HEK293 (cell line): Measurements from ENCODE around the gene CFH.

Experiments
- CTCF ChIA-PET: fragments of 350-600 bp; formaldehyde crosslinking; extraction: SDS; loops from one replicate; lab custom pipeline; 2021; ENCODE audit warnings: antibody characterized with exemption; lab: Yijun Ruan, JAX
- POLR2A ChIA-PET: fragments of 300-600 bp; formaldehyde crosslinking; extraction: SDS; loops from one replicate; lab custom pipeline; 2020; ENCODE audit warnings: antibody characterized with exemption, inconsistent platforms; lab: Yijun Ruan, JAX
- H3K27ac ChIP-seq: fragments of 200-500 bp; sonication (Bioruptor generic); 2 replicates; pipeline ENCODE4 v1.5.1; 2014; ENCODE audit warnings: low read depth, low read length, control low read depth, inconsistent platforms; ENCODE audit errors: extremely low read depth
- H3K36me3 ChIP-seq, 2 experiments: fragments of 200-500 bp in 1 of 2; sonication (Bioruptor generic) in 1 of 2; 1 replicate in 1 of 2; 2 replicates in 1 of 2; pipeline ENCODE4 v1.5.1; 2014 to 2017; ENCODE audit warnings: inconsistent platforms in 2 of 2, low read length in 2 of 2; ENCODE audit not compliant: control insufficient read depth in 2 of 2, insufficient read depth in 1 of 2
- H3K4me1 ChIP-seq: fragments of 200-500 bp; sonication (Bioruptor generic); 2 replicates; pipeline ENCODE4 v1.5.1; 2014; ENCODE audit warnings: mild to moderate bottlenecking, low read length, inconsistent platforms; ENCODE audit not compliant: control insufficient read depth, insufficient read depth
- H3K4me3 ChIP-seq: 2 replicates; pipeline ENCODE4 v1.5.1; 2011; ENCODE audit warnings: low read depth, mild to moderate bottlenecking, control low read depth, low read length, moderate library complexity
- H3K9me3 ChIP-seq: fragments of 200-500 bp; sonication (Bioruptor generic); 2 replicates; pipeline ENCODE4 v1.5.1; 2014; ENCODE audit warnings: low read depth, low read length, inconsistent platforms; ENCODE audit not compliant: control insufficient read depth, insufficient read depth
- FEZF1 ChIP-seq: fragments of 450-650 bp; formaldehyde crosslinking; IDR thresholded peaks from 2 replicates; pipeline ENCODE4 v1.5.1; 2016; ENCODE audit warnings: missing biosample characterization, missing genetic modification characterization
- HOXA7 ChIP-seq: sonication (generic); formaldehyde crosslinking; IDR thresholded peaks from 2 replicates; pipeline ENCODE4 v1.8.1; 2022; ENCODE audit warnings: missing genetic modification reagents, borderline replicate concordance
- SCRT2 ChIP-seq: fragments of 450-650 bp; formaldehyde crosslinking; IDR thresholded peaks from 2 replicates; pipeline ENCODE4 v1.5.1; 2016; ENCODE audit warnings: missing biosample characterization, missing genetic modification characterization
- ZNF140 ChIP-seq: fragments of 450-650 bp; formaldehyde crosslinking; IDR thresholded peaks from 2 replicates; pipeline ENCODE4 v1.5.1; 2016; ENCODE audit warnings: missing biosample characterization, missing genetic modification characterization
- ZNF155 ChIP-seq: fragments of 450-650 bp; formaldehyde crosslinking; IDR thresholded peaks from 2 replicates; pipeline ENCODE4 v1.5.1; 2016; ENCODE audit warnings: missing biosample characterization, missing genetic modification characterization
- ZNF184 ChIP-seq: fragments of 450-650 bp; IDR thresholded peaks from 2 replicates; pipeline ENCODE4 v1.5.1; 2018; ENCODE audit warnings: missing biosample characterization, mild to moderate bottlenecking, missing genetic modification characterization
- ZNF2 ChIP-seq: fragments of 450-650 bp; formaldehyde crosslinking; IDR thresholded peaks from 2 replicates; pipeline ENCODE4 v1.5.1; 2016; ENCODE audit warnings: missing biosample characterization, missing genetic modification characterization
- ZNF266 ChIP-seq: fragments of 450-650 bp; formaldehyde crosslinking; IDR thresholded peaks from 2 replicates; pipeline ENCODE4 v1.5.1; 2016; ENCODE audit warnings: missing biosample characterization, missing genetic modification characterization, low read depth
- ZNF350 ChIP-seq: fragments of 450-650 bp; formaldehyde crosslinking; IDR thresholded peaks from 2 replicates; pipeline ENCODE4 v1.5.0; 2017; ENCODE audit warnings: missing biosample characterization, mild to moderate bottlenecking, missing genetic modification characterization
- ZNF366 ChIP-seq: fragments of 450-650 bp; formaldehyde crosslinking; conservative IDR thresholded peaks from 2 replicates; pipeline ENCODE4 v1.5.1; 2016; ENCODE audit warnings: missing biosample characterization, missing genetic modification characterization
- ZNF433 ChIP-seq: fragments of 450-650 bp; formaldehyde crosslinking; IDR thresholded peaks from 2 replicates; pipeline ENCODE4 v1.5.1; 2016; ENCODE audit warnings: missing biosample characterization, missing genetic modification characterization, low read depth
- ZNF548 ChIP-seq: fragments of 450-650 bp; formaldehyde crosslinking; IDR thresholded peaks from 2 replicates; pipeline ENCODE4 v1.5.1; 2016; ENCODE audit warnings: missing biosample characterization, missing genetic modification characterization
- ZNF623 ChIP-seq: fragments of 450-650 bp; formaldehyde crosslinking; IDR thresholded peaks from 2 replicates; pipeline ENCODE4 v1.5.1; 2016; ENCODE audit warnings: missing biosample characterization, missing genetic modification characterization
- ZNF677 ChIP-seq: fragments of 450-650 bp; IDR thresholded peaks from 2 replicates; pipeline ENCODE4 v1.5.0; 2018; ENCODE audit warnings: missing biosample characterization, mild to moderate bottlenecking, missing genetic modification characterization, moderate library complexity
- ZNF747 ChIP-seq: fragments of 450-650 bp; formaldehyde crosslinking; IDR thresholded peaks from 2 replicates; pipeline ENCODE4 v1.5.1; 2016; ENCODE audit warnings: missing biosample characterization, missing genetic modification characterization
- ZNF792 ChIP-seq: fragments of 450-650 bp; formaldehyde crosslinking; IDR thresholded peaks from 2 replicates; pipeline ENCODE4 v1.5.1; 2016; ENCODE audit warnings: missing biosample characterization, missing genetic modification characterization
- ZXDB ChIP-seq: fragments of 450-650 bp; formaldehyde crosslinking; IDR thresholded peaks from 2 replicates; pipeline ENCODE4 v1.5.1; 2016; ENCODE audit warnings: missing biosample characterization, missing genetic modification characterization
- TF ChIP-seq, protein P1 (sequence below): fragments of 450-650 bp; formaldehyde crosslinking; IDR thresholded peaks from 2 replicates; pipeline ENCODE4; 2016; ENCODE audit warnings: missing biosample characterization, missing genetic modification characterization
- TF ChIP-seq, protein P2 (sequence below): fragments of 450-650 bp; formaldehyde crosslinking; IDR thresholded peaks from 2 replicates; pipeline ENCODE4 v1.5.1; 2016; ENCODE audit warnings: missing biosample characterization, missing genetic modification characterization
- TF ChIP-seq, protein P3 (sequence below): fragments of 450-650 bp; formaldehyde crosslinking; IDR thresholded peaks from 2 replicates; pipeline ENCODE4 v1.5.1; 2016; ENCODE audit warnings: missing biosample characterization, missing genetic modification characterization
- TF ChIP-seq, protein P4 (sequence below): fragments of 450-650 bp; IDR thresholded peaks from 2 replicates; pipeline ENCODE4 v1.5.1; 2018; ENCODE audit warnings: missing biosample characterization, missing genetic modification characterization

CFH gene

DNA sequence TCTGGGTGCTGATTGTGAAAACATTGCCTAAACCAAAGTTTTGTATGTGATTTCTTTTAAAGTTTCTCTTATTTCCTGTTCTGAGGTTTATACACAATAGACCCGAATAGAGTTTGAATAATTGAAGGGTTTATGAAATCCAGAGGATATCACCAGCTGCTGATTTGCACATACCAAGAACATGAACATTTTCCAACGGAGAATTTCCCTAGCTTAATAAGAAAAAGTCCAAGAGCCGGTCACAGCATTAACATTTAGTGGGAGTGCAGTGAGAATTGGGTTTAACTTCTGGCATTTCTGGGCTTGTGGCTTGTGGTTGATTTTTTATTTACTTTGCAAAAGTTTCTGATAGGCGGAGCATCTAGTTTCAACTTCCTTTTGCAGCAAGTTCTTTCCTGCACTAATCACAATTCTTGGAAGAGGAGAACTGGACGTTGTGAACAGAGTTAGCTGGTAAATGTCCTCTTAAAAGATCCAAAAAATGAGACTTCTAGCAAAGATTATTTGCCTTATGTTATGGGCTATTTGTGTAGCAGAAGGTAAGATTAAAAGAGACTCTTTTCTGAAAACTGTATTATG is at the start of gene CFH:
TSS of gene CFH (plus strand) at position 407 of the 579 bp plus-strand sequence. CDS start at position 482, 75 bp downstream.
- H3K36me3 ChIP-seq: no peaks in the 10 kb centered on the region
- H3K4me3 ChIP-seq: no peak within 1 kb of the TSS; the same call in 1 of the 2 replicates
- no peak within 1 kb of the TSS for H3K27ac ChIP-seq
- no peaks in the 10 kb centered on the region for H3K4me1 ChIP-seq
- ChIA-PET CTCF (no interaction called here), POLR2A (no interaction called here)
- no peaks in the 10 kb centered on the region for H3K9me3 ChIP-seq
- TF ChIP-seq ZNF623 (tag by site-specific recombination): no peak
- no peak for TF ChIP-seq FEZF1 (tag by site-specific recombination)
- TF ChIP-seq ZNF350: no peak
- no peak for TF ChIP-seq ZNF366 (tag by site-specific recombination)
- TF ChIP-seq, protein P1, sequence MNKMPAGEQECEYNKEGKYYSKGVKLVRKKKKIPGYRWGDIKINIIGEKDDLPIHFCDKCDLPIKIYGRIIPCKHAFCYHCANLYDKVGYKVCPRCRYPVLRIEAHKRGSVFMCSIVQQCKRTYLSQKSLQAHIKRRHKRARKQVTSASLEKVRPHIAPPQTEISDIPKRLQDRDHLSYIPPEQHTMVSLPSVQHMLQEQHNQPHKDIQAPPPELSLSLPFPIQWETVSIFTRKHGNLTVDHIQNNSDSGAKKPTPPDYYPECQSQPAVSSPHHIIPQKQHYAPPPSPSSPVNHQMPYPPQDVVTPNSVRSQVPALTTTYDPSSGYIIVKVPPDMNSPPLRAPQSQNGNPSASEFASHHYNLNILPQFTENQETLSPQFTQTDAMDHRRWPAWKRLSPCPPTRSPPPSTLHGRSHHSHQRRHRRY: no peak
- TF ChIP-seq ZNF677: no peak
- TF ChIP-seq ZNF747 (tag by site-specific recombination): no peak
- TF ChIP-seq, protein P2, sequence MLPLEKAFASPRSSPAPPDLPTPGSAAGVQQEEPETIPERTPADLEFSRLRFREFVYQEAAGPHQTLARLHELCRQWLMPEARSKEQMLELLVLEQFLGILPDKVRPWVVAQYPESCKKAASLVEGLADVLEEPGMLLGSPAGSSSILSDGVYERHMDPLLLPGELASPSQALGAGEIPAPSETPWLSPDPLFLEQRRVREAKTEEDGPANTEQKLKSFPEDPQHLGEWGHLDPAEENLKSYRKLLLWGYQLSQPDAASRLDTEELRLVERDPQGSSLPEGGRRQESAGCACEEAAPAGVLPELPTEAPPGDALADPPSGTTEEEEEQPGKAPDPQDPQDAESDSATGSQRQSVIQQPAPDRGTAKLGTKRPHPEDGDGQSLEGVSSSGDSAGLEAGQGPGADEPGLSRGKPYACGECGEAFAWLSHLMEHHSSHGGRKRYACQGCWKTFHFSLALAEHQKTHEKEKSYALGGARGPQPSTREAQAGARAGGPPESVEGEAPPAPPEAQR: no peak
- TF ChIP-seq ZNF140 (tag by site-specific recombination): no peak
- no peak for TF ChIP-seq ZNF266 (tag by site-specific recombination)
- no peak for TF ChIP-seq ZNF184 (tag by site-specific recombination)
- TF ChIP-seq, protein P3, sequence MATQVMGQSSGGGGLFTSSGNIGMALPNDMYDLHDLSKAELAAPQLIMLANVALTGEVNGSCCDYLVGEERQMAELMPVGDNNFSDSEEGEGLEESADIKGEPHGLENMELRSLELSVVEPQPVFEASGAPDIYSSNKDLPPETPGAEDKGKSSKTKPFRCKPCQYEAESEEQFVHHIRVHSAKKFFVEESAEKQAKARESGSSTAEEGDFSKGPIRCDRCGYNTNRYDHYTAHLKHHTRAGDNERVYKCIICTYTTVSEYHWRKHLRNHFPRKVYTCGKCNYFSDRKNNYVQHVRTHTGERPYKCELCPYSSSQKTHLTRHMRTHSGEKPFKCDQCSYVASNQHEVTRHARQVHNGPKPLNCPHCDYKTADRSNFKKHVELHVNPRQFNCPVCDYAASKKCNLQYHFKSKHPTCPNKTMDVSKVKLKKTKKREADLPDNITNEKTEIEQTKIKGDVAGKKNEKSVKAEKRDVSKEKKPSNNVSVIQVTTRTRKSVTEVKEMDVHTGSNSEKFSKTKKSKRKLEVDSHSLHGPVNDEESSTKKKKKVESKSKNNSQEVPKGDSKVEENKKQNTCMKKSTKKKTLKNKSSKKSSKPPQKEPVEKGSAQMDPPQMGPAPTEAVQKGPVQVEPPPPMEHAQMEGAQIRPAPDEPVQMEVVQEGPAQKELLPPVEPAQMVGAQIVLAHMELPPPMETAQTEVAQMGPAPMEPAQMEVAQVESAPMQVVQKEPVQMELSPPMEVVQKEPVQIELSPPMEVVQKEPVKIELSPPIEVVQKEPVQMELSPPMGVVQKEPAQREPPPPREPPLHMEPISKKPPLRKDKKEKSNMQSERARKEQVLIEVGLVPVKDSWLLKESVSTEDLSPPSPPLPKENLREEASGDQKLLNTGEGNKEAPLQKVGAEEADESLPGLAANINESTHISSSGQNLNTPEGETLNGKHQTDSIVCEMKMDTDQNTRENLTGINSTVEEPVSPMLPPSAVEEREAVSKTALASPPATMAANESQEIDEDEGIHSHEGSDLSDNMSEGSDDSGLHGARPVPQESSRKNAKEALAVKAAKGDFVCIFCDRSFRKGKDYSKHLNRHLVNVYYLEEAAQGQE (tag by site-specific recombination): no peak
- no peak for TF ChIP-seq ZNF155 (tag by site-specific recombination)
- no peak for TF ChIP-seq ZNF792 (tag by site-specific recombination)
- no peak for TF ChIP-seq ZXDB (tag by site-specific recombination)

DNA sequence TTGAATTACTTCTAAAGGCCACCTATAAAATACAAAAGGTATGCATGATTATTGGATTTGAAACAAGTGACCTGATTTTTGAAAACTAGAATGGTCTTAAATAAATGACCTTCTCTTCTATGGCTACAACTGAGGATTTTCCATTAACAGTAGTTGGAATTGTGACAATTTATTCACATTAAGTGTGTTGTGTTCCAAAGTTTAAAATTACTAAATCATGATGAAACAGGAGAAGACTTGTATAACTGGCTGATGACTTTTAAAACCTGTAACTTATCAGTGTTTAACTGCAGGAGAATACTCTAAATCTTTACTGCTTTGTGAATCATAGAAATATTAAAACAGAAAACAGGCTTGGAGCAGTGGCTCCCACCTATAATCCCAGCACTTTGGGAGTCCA is 48.2 kb upstream of the CFH start:
- no peaks in the 10 kb centered on the region for H3K4me1 ChIP-seq
- ChIA-PET CTCF (no interaction called here), POLR2A (no interaction called here)
- H3K27ac ChIP-seq: no peak overlapping the region
- H3K9me3 ChIP-seq: no peaks in the 10 kb centered on the region
- H3K4me3 ChIP-seq: no peak overlapping the region
- no peak for TF ChIP-seq ZNF548 (tag by site-specific recombination)
- TF ChIP-seq SCRT2 (tag by site-specific recombination): no peak
- TF ChIP-seq, protein P4, sequence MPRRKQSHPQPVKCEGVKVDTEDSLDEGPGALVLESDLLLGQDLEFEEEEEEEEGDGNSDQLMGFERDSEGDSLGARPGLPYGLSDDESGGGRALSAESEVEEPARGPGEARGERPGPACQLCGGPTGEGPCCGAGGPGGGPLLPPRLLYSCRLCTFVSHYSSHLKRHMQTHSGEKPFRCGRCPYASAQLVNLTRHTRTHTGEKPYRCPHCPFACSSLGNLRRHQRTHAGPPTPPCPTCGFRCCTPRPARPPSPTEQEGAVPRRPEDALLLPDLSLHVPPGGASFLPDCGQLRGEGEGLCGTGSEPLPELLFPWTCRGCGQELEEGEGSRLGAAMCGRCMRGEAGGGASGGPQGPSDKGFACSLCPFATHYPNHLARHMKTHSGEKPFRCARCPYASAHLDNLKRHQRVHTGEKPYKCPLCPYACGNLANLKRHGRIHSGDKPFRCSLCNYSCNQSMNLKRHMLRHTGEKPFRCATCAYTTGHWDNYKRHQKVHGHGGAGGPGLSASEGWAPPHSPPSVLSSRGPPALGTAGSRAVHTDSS: no peak
- no peak for TF ChIP-seq ZNF2 (tag by site-specific recombination)
- TF ChIP-seq ZNF433 (tag by site-specific recombination): no peak
- TF ChIP-seq HOXA7: no peak
- TF ChIP-seq, all 188 proteins: peak for 0
- H3K36me3 ChIP-seq: no peaks in the 10 kb centered on the region
